ENCODE data around the gene CDK7.

CDK7 gene

GRCh38 chr5:69265931-69266330 is 31.2 kb downstream of the CDK7 start:
- Histone ChIP-seq H4K8ac (ENCODE audit: low read depth, low read length) (no peak overlapping the region), H2AK5ac (ENCODE audit: low read depth, low read length) (no peak overlapping the region), H2BK5ac (ENCODE audit: low read length) (no peak overlapping the region), H3K9ac (ENCODE audit: low read depth, low read length, poor library complexity) (no peak overlapping the region), H3K4me3 (ENCODE audit: low read length in 2 of 2) (no peak overlapping the region), H3K36me3 (replicated peaks in 1 of 2; ENCODE audit: control insufficient read depth in 2 of 2, insufficient read depth in 2 of 2, low read length in 2 of 2) (peaks cover 7 to 81% of the 10 kb centered on the region in 2 donors), H3K79me1 (ENCODE audit: low read depth, low read length) (no peaks in the 10 kb centered on the region), H2BK15ac (ENCODE audit: low read length) (no peak overlapping the region), H3K27me3 (ENCODE audit: control insufficient read depth in 3 of 3, insufficient read depth in 3 of 3, low read depth in 1 of 3, low read length in 3 of 3) (no peaks in the 10 kb centered on the region), H4K91ac (ENCODE audit: low read depth, low read length, poor library complexity) (no peak overlapping the region), H2AFZ (ENCODE audit: low read length) (no peak overlapping the region), H3K23ac (ENCODE audit: low read depth, low read length, poor library complexity) (no peak overlapping the region), H3K4me2 (ENCODE audit: insufficient read depth, low read length, poor library complexity, severe bottlenecking) (no peak overlapping the region), H2BK120ac (ENCODE audit: low read depth, low read length) (no peak overlapping the region), H3K14ac (ENCODE audit: low read length) (no peak overlapping the region), H3K18ac (ENCODE audit: low read length) (no peak overlapping the region), H2BK12ac (ENCODE audit: low read length) (no peak overlapping the region), H3K27ac (replicated peaks; ENCODE audit: low read length) (no peak overlapping the region), H3K4ac (ENCODE audit: low read length) (no peak overlapping the region), H3K4me1 (ENCODE audit: control insufficient read depth in 2 of 2, insufficient read depth in 1 of 2, low read depth in 1 of 2, low read length in 2 of 2) (no peaks in the 10 kb centered on the region), H3K9me3 (replicated peaks in 1 of 2; ENCODE audit: control insufficient read depth in 2 of 2, insufficient read depth in 1 of 2, low read depth in 1 of 2, low read length in 2 of 2) (no peaks in the 10 kb centered on the region)
- no CpG with 5 or more reads among the region's 11 CpGs for WGBS, 2 donors (ENCODE audit: extremely low coverage in 2 of 2, insufficient read length in 2 of 2, insufficient replicate concordance in 1 of 2)
- peak; percentile 51 for DNase-seq (ENCODE audit: low spot score)

- H3K4me2 ChIP-seq (ENCODE audit: insufficient read depth, low read length, poor library complexity, severe bottlenecking), result no peak overlapping the region
- no peak overlapping the region for H4K8ac ChIP-seq (ENCODE audit: low read depth, low read length)
- H3K27me3 ChIP-seq (ENCODE audit: control insufficient read depth in 3 of 3, insufficient read depth in 3 of 3, low read depth in 1 of 3, low read length in 3 of 3), result no peaks in the 10 kb centered on the region
- H2BK5ac ChIP-seq (ENCODE audit: low read length), result no peak overlapping the region
- H3K9ac ChIP-seq (ENCODE audit: low read depth, low read length, poor library complexity), result no peak overlapping the region
- H2BK15ac ChIP-seq (ENCODE audit: low read length), result no peak overlapping the region
- no peak overlapping the region for H4K91ac ChIP-seq (ENCODE audit: low read depth, low read length, poor library complexity)
- no peak overlapping the region for H2AFZ ChIP-seq (ENCODE audit: low read length)
- no peak for DNase-seq (ENCODE audit: low spot score)
- WGBS, 2 donors (ENCODE audit: extremely low coverage in 2 of 2, insufficient read length in 2 of 2, insufficient replicate concordance in 1 of 2), result no CpG with 5 or more reads among the region's 5 CpGs
- H3K4ac ChIP-seq (ENCODE audit: low read length), result no peak overlapping the region
- peaks cover 3 to 85% of the 10 kb centered on the region in 2 donors for H3K36me3 ChIP-seq (replicated peaks in 1 of 2; ENCODE audit: control insufficient read depth in 2 of 2, insufficient read depth in 2 of 2, low read length in 2 of 2)
- H2AK5ac ChIP-seq (ENCODE audit: low read depth, low read length), result no peak overlapping the region
- H3K4me1 ChIP-seq (ENCODE audit: control insufficient read depth in 2 of 2, insufficient read depth in 1 of 2, low read depth in 1 of 2, low read length in 2 of 2), result no peaks in the 10 kb centered on the region
- no peaks in the 10 kb centered on the region for H3K79me1 ChIP-seq (ENCODE audit: low read depth, low read length)
- H2BK12ac ChIP-seq (ENCODE audit: low read length), result no peak overlapping the region
- H3K4me3 ChIP-seq (ENCODE audit: low read length in 2 of 2), result no peak overlapping the region
- H3K14ac ChIP-seq (ENCODE audit: low read length), result no peak overlapping the region
- H3K18ac ChIP-seq (ENCODE audit: low read length), result no peak overlapping the region
- no peak overlapping the region for H3K27ac ChIP-seq (replicated peaks; ENCODE audit: low read length)
- no peak overlapping the region for H2BK120ac ChIP-seq (ENCODE audit: low read depth, low read length)
- H3K9me3 ChIP-seq (replicated peaks in 1 of 2; ENCODE audit: control insufficient read depth in 2 of 2, insufficient read depth in 1 of 2, low read depth in 1 of 2, low read length in 2 of 2), result no peaks in the 10 kb centered on the region
- H3K23ac ChIP-seq (ENCODE audit: low read depth, low read length, poor library complexity), result no peak overlapping the region
Observed at GRCh38 chr5:69268899-69269298, 34.2 kb downstream of the CDK7 start.

GRCh38 chr5:69270840-69271239 is 36.2 kb downstream of the CDK7 start:
- no peak overlapping the region for H3K4ac ChIP-seq (ENCODE audit: low read length)
- H2AFZ ChIP-seq (ENCODE audit: low read length), result no peak overlapping the region
- H3K9me3 ChIP-seq (replicated peaks in 1 of 2; ENCODE audit: control insufficient read depth in 2 of 2, insufficient read depth in 1 of 2, low read depth in 1 of 2, low read length in 2 of 2), result no peaks in the 10 kb centered on the region
- H3K4me2 ChIP-seq (ENCODE audit: insufficient read depth, low read length, poor library complexity, severe bottlenecking), result no peak overlapping the region
- H4K91ac ChIP-seq (ENCODE audit: low read depth, low read length, poor library complexity), result no peak overlapping the region
- H2BK12ac ChIP-seq (ENCODE audit: low read length), result no peak overlapping the region
- H3K79me1 ChIP-seq (ENCODE audit: low read depth, low read length), result no peaks in the 10 kb centered on the region
- H3K4me3 ChIP-seq (ENCODE audit: low read length in 2 of 2), result no peak overlapping the region
- H3K18ac ChIP-seq (ENCODE audit: low read length), result no peak overlapping the region
- H2BK15ac ChIP-seq (ENCODE audit: low read length), result no peak overlapping the region
- no peak overlapping the region for H4K8ac ChIP-seq (ENCODE audit: low read depth, low read length)
- H3K36me3 ChIP-seq (replicated peaks in 1 of 2; ENCODE audit: control insufficient read depth in 2 of 2, insufficient read depth in 2 of 2, low read length in 2 of 2), result peaks cover 3 to 83% of the 10 kb centered on the region in 2 donors
- H3K27me3 ChIP-seq (ENCODE audit: control insufficient read depth in 3 of 3, insufficient read depth in 3 of 3, low read depth in 1 of 3, low read length in 3 of 3), result no peaks in the 10 kb centered on the region
- no peak overlapping the region for H2BK120ac ChIP-seq (ENCODE audit: low read depth, low read length)
- no peak for DNase-seq (ENCODE audit: low spot score)
- H3K27ac ChIP-seq (replicated peaks; ENCODE audit: low read length), result no peak overlapping the region
- H3K23ac ChIP-seq (ENCODE audit: low read depth, low read length, poor library complexity), result no peak overlapping the region
- no peak overlapping the region for H2AK5ac ChIP-seq (ENCODE audit: low read depth, low read length)
- no CpG with 5 or more reads among the region's 1 CpG for WGBS, 2 donors (ENCODE audit: extremely low coverage in 2 of 2, insufficient read length in 2 of 2, insufficient replicate concordance in 1 of 2)
- no peaks in the 10 kb centered on the region for H3K4me1 ChIP-seq (ENCODE audit: control insufficient read depth in 2 of 2, insufficient read depth in 1 of 2, low read depth in 1 of 2, low read length in 2 of 2)
- no peak overlapping the region for H3K14ac ChIP-seq (ENCODE audit: low read length)
- H3K9ac ChIP-seq (ENCODE audit: low read depth, low read length, poor library complexity), result no peak overlapping the region
- no peak overlapping the region for H2BK5ac ChIP-seq (ENCODE audit: low read length)

GRCh38 chr5:69271376-69271775 is 36.7 kb downstream of the CDK7 start:
- H3K36me3 ChIP-seq (replicated peaks in 1 of 2; ENCODE audit: control insufficient read depth in 2 of 2, insufficient read depth in 2 of 2, low read length in 2 of 2), result peaks cover 3 to 86% of the 10 kb centered on the region in 2 donors
- H3K4me1 ChIP-seq (ENCODE audit: control insufficient read depth in 2 of 2, insufficient read depth in 1 of 2, low read depth in 1 of 2, low read length in 2 of 2), result no peaks in the 10 kb centered on the region
- no peak overlapping the region for H3K4me2 ChIP-seq (ENCODE audit: insufficient read depth, low read length, poor library complexity, severe bottlenecking)
- H2AFZ ChIP-seq (ENCODE audit: low read length), result no peak overlapping the region
- no peaks in the 10 kb centered on the region for H3K27me3 ChIP-seq (ENCODE audit: control insufficient read depth in 3 of 3, insufficient read depth in 3 of 3, low read depth in 1 of 3, low read length in 3 of 3)
- no peak overlapping the region for H3K4me3 ChIP-seq (ENCODE audit: low read length in 2 of 2)
- H2BK12ac ChIP-seq (ENCODE audit: low read length), result no peak overlapping the region
- H2AK5ac ChIP-seq (ENCODE audit: low read depth, low read length), result no peak overlapping the region
- no peaks in the 10 kb centered on the region for H3K9me3 ChIP-seq (replicated peaks in 1 of 2; ENCODE audit: control insufficient read depth in 2 of 2, insufficient read depth in 1 of 2, low read depth in 1 of 2, low read length in 2 of 2)
- no peaks in the 10 kb centered on the region for H3K79me1 ChIP-seq (ENCODE audit: low read depth, low read length)
- no peak overlapping the region for H2BK120ac ChIP-seq (ENCODE audit: low read depth, low read length)
- H3K18ac ChIP-seq (ENCODE audit: low read length), result no peak overlapping the region
- H3K14ac ChIP-seq (ENCODE audit: low read length), result no peak overlapping the region
- no peak overlapping the region for H4K8ac ChIP-seq (ENCODE audit: low read depth, low read length)
- no peak overlapping the region for H3K9ac ChIP-seq (ENCODE audit: low read depth, low read length, poor library complexity)
- no peak overlapping the region for H3K23ac ChIP-seq (ENCODE audit: low read depth, low read length, poor library complexity)
- WGBS, 2 donors (ENCODE audit: extremely low coverage in 2 of 2, insufficient read length in 2 of 2, insufficient replicate concordance in 1 of 2), result no CpG with 5 or more reads among the region's 4 CpGs
- no peak for DNase-seq (ENCODE audit: low spot score)
- H3K27ac ChIP-seq (replicated peaks; ENCODE audit: low read length), result no peak overlapping the region
- H3K4ac ChIP-seq (ENCODE audit: low read length), result no peak overlapping the region
- no peak overlapping the region for H4K91ac ChIP-seq (ENCODE audit: low read depth, low read length, poor library complexity)
- no peak overlapping the region for H2BK5ac ChIP-seq (ENCODE audit: low read length)
- no peak overlapping the region for H2BK15ac ChIP-seq (ENCODE audit: low read length)

All from neuronal stem cell (in vitro differentiated cells).